Breast epithelium (tissue), 4 donors: ENCODE results near the gene RPL29. TPM values are rescaled to one million over a fixed set of nuclear protein-coding genes. Genes with fewer than 3 reads are reported as not detected.
A peak's percentile ranks its signal among the peaks of the same experiment; 100 is the strongest.

ENCODE experiments used
- DNase-seq, 2 donors: peaks; one replicate each; pipeline ENCODE4 v3.0.0-alpha.2; 2019; ENCODE audit warnings: low spot score in 2 of 2
- H3K27ac ChIP-seq, 2 donors: fragments of 200-600 bp; sonication (generic) in 1 of 2; one replicate each; pipeline ENCODE4 v1.5.1; 2016 to 2019; ENCODE audit warnings: mild to moderate bottlenecking in 1 of 2
- H3K27me3 ChIP-seq, 2 donors: fragments of 200-600 bp; sonication (generic) in 1 of 2; one replicate each; pipeline versions ENCODE4 v1.5.1 to v1.6.0; 2017 to 2019; ENCODE audit warnings: control low read depth in 1 of 2, mild to moderate bottlenecking in 1 of 2
- H3K36me3 ChIP-seq: fragments of 200-600 bp; one replicate; pipeline ENCODE4 v1.5.1; 2019
- H3K4me1 ChIP-seq, 2 donors: fragments of 200-600 bp; sonication (generic); one replicate each; pipeline ENCODE4 v1.5.1; 2016 to 2019; ENCODE audit warnings: control low read depth in 1 of 2
- H3K4me3 ChIP-seq, 3 donors: fragments of 200-600 bp; sonication (generic); 1 replicate in 2 of 3; 2 replicates in 1 of 3; pipeline ENCODE4 v1.5.1; 2016 to 2019; ENCODE audit warnings: mild to moderate bottlenecking in 3 of 3, moderate library complexity in 2 of 3
- H3K9me3 ChIP-seq, 2 donors: fragments of 200-600 bp; sonication (generic) in 1 of 2; one replicate each; pipeline ENCODE4 v1.5.1; 2016 to 2019; ENCODE audit warnings: control low read depth in 1 of 2
- POLR2A ChIP-seq: fragments of 450-650 bp; IDR thresholded peaks from one replicate; pipeline ENCODE4 v1.6.1; 2016; ENCODE audit warnings: antibody characterized with exemption, mild to moderate bottlenecking, moderate library complexity
- POLR2AphosphoS5 ChIP-seq, 3 donors: sonication (generic); formaldehyde crosslinking; IDR thresholded peaks; one replicate each; pipeline ENCODE4 v1.6.1; 2017; ENCODE audit warnings: antibody characterized with exemption in 3 of 3
- intact Hi-C: fragments of 100-400 bp; cut with DNase I; formaldehyde crosslinking; loops from one replicate; pipeline ENCODE4 v1.15.1; 2023; ENCODE audit warnings: low total_unique reads
- total RNA-seq, 3 donors: library from RNA; depleted of rRNA; stranded (reverse); fragments of >200 nt; gene quantifications; one replicate each; pipeline ENCODE4 v1.1.0, GENCODE V29; 2016
- TF ChIP-seq, protein P1 (sequence below), 3 donors: fragments of 450-650 bp; IDR thresholded peaks; one replicate each; pipeline ENCODE4 v1.5.1; 2016 to 2017; ENCODE audit warnings: antibody characterized with exemption in 3 of 3, mild to moderate bottlenecking in 3 of 3, moderate library complexity in 3 of 3

RPL29 gene
- total RNA-seq, 3 donors from 2014 or later = 1,890 to 2,530 (median 2,229) TPM

DNA sequence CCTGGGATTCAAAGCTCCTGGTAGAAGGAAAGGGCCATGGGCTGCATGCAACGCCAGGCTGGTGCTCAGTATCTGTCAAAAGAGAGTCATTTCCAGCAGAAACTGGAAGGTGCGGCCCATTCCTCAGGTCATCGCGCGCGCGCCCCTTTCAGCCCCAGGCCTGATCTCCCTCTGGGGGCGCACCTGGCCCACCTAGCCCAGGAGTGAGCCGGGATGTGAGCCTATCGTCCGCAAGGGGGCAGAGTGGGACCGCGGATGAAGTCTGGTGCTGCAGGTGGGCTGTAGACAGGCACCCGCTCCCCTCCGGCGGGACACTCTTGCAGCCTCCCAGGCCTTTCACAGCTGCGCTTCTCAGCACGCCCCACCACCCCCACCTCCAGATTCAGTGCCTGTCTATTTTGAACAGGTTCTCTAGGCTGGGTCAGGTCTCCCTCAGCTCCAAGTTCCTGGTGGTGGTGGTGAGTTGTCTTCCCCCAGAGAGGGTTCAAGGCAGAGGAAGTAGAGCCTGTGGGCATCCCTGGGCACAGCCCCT is 5.8 kb upstream of the RPL29 start:
- peak; percentile 56 to 68 for DNase-seq

DNA sequence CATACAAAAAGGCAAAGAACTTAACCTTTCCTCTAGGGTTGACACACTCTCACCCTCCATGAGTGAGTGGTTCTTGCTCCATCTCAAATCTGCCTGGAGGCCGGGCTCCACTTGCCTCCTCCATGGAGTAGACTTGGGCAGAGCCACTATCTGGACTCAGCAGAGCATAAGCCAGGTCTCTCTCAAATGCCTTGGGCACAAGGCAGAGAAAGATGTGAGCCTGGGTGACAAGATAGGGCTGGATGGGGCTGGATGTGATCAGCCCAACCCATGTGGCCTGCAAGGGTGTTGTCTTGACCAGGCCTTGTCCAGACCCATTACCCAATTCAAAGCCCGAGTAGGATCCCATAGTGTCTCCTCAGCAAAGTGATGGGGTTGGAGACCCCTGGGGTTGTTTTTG is 4.2 kb upstream of the RPL29 start:
- Histone ChIP-seq H3K4me3 (no peak overlapping the region), H3K36me3 (no peaks in the 10 kb centered on the region), H3K27ac (no peak overlapping the region), H3K4me1 (peaks cover 0 to 3% of the 10 kb centered on the region in 2 donors), H3K9me3 (no peaks in the 10 kb centered on the region), H3K27me3 (no peaks in the 10 kb centered on the region)
- TF ChIP-seq, protein P1, sequence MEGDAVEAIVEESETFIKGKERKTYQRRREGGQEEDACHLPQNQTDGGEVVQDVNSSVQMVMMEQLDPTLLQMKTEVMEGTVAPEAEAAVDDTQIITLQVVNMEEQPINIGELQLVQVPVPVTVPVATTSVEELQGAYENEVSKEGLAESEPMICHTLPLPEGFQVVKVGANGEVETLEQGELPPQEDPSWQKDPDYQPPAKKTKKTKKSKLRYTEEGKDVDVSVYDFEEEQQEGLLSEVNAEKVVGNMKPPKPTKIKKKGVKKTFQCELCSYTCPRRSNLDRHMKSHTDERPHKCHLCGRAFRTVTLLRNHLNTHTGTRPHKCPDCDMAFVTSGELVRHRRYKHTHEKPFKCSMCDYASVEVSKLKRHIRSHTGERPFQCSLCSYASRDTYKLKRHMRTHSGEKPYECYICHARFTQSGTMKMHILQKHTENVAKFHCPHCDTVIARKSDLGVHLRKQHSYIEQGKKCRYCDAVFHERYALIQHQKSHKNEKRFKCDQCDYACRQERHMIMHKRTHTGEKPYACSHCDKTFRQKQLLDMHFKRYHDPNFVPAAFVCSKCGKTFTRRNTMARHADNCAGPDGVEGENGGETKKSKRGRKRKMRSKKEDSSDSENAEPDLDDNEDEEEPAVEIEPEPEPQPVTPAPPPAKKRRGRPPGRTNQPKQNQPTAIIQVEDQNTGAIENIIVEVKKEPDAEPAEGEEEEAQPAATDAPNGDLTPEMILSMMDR (IDR thresholded peaks at IDR 0.05) = no peak
- no peak for TF ChIP-seq POLR2A
- no peak for TF ChIP-seq POLR2AphosphoS5 (IDR thresholded peaks at IDR 0.05)
- DNase-seq = no peak
- intact Hi-C loops = loop anchor here (5.0 to 10.0 kb wide), 2 partner anchors 55 to 142 kb away; partner anchors contain the start of gene DUSP7

More for the DNA sequence above, 5.8 kb upstream of the RPL29 start:
- Histone ChIP-seq H3K4me3 (no peak overlapping the region), H3K27me3 (no peaks in the 10 kb centered on the region), H3K4me1 (peaks cover 7 to 12% of the 10 kb centered on the region in 2 donors), H3K27ac (no peak overlapping the region), H3K9me3 (no peaks in the 10 kb centered on the region), H3K36me3 (no peaks in the 10 kb centered on the region)
- TF ChIP-seq POLR2A = no peak
- TF ChIP-seq POLR2AphosphoS5 (IDR thresholded peaks at IDR 0.05) = peak in 2 of 3 donors; percentile 16 to 22
- TF ChIP-seq, protein P1 (IDR thresholded peaks at IDR 0.05) = peak; percentile 82 to 96 (median 95)
- intact Hi-C loops = loop anchor here (1.0 to 10.0 kb wide), 3 partner anchors 44 to 141 kb away; partner anchors contain the start of gene DUSP7

DNA sequence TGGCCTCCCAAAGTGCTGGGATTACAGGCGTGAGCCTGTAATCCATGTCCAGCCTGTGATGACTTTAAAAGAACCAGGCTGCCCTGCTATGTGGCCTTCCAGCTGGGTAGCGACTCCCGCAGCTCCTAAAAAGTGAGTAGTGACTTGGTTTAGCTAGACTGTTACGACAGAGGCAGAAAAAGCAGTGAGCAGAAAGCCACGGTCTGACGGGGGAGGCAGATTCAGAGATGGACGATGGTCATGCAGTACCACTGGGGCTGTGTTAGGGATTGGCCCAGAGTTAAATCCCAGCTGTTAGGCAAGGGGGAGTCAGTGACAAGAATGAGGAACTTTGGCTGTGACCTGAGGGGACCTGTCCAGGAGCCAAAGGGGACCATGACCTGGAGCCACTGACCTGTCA is 3.1 kb upstream of the RPL29 start:
- Histone ChIP-seq H3K27ac (no peak overlapping the region), H3K27me3 (no peaks in the 10 kb centered on the region), H3K4me3 (no peak overlapping the region), H3K9me3 (no peaks in the 10 kb centered on the region), H3K36me3 (no peaks in the 10 kb centered on the region), H3K4me1 (peaks cover 0 to 12% of the 10 kb centered on the region in 2 donors)
- intact Hi-C loops = no loop called here
- no peak for DNase-seq
- TF ChIP-seq, protein P1 (IDR thresholded peaks at IDR 0.05) = no peak
- TF ChIP-seq POLR2A = no peak
- no peak for TF ChIP-seq POLR2AphosphoS5 (IDR thresholded peaks at IDR 0.05)

DNA sequence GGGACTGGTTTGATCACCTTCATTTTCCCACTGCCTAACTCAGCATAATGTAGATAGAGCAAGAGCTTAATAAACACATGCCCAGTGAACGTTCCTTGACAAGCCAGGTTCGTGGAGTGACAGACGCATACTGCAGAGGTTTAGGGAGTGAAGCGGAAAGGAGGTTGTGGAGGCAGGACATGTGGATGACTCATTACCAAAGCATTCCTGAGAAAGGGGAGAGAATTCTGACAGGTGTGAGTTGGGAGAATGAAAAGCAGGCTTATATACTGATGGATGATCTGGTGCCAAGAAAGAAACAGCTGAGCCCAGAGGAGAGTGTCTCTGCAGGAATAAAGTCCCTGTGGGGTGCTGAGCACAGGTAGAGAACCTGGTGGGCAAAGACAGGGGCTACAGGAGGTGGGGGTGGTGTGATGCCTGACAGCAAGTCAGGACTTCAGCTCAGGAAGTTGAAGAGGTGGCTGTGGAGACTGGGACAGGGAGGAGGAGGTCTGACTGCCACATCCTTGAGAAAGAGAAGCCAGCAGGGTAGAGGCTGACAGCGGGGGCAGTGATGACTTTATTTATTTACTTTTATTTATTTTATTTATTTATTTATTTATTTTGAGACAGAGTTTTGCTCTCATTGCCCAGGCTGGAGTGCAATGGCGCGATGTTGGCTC is 2.4 kb upstream of the RPL29 start:
- TF ChIP-seq, protein P1 (IDR thresholded peaks at IDR 0.05) = no peak
- TF ChIP-seq POLR2AphosphoS5 (IDR thresholded peaks at IDR 0.05) (no peak), POLR2A (no peak)
- Histone ChIP-seq H3K27me3 (no peaks in the 10 kb centered on the region), H3K4me3 (no peak overlapping the region), H3K9me3 (no peaks in the 10 kb centered on the region), H3K4me1 (peaks cover 0 to 12% of the 10 kb centered on the region in 2 donors), H3K27ac (no peak overlapping the region), H3K36me3 (no peaks in the 10 kb centered on the region)
- no peak for DNase-seq
- intact Hi-C loops = no loop called here

DNA sequence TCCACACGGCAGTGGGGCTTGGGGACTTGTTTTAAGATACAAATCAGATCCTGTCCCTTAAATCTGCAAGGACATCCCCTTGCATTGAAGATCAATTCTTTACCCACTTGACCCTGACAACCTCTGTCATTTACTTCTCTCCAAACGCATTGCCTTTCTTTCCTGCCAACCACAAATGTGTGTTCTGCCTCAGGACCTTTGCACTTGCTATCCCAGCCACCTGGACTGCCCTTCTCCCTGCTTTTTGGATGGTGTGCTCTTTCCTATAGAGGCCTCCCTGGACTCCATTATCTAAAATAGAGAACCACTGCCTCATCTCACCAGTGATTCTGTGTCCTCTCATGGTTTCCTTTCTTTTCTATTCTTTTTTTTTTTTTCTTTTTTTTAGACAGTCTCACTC is 1.5 kb upstream of the RPL29 start:
- no peaks in the 10 kb centered on the region for H3K36me3 ChIP-seq
- H3K27ac ChIP-seq = no peak overlapping the region
- intact Hi-C loops = no loop called here
- no peak for DNase-seq
- H3K4me3 ChIP-seq = no peak overlapping the region
- H3K9me3 ChIP-seq = no peaks in the 10 kb centered on the region
- no peaks in the 10 kb centered on the region for H3K27me3 ChIP-seq
- H3K4me1 ChIP-seq = peaks cover 0 to 12% of the 10 kb centered on the region in 2 donors
- TF ChIP-seq, protein P1 (IDR thresholded peaks at IDR 0.05) = no peak
- TF ChIP-seq POLR2A (no peak), POLR2AphosphoS5 (IDR thresholded peaks at IDR 0.05) (no peak)
